CD4-positive, alpha-beta T cell treated with Interleukin-2 at 100 ng/mL for 4 hours (primary cell): ENCODE results near the gene BLTP2.

ENCODE experiments used
- DNase-seq: peaks from one replicate; pipeline ENCODE4 v3.0.0-alpha.2; 2020; ENCODE audit warnings: low spot score

Gene BLTP2

GRCh38 chr17:28598799-28599310 is 46.1 kb downstream of the BLTP2 start, which contains the start of gene SPAG5:
Gene SPAG5 (minus strand): TSS chr17:28599025. CDS start chr17:28598946, 79 bp downstream.
- DNase-seq = peak; percentile 94

GRCh38 chr17:28598389-28598788 is 46.6 kb downstream of the BLTP2 start:
- no peak for DNase-seq

- no peak for DNase-seq
These were observed 47.2 kb downstream of the BLTP2 start for GRCh38 chr17:28597606-28598383.
